PC-3 (cell line): ENCODE measurements around the gene CLPTM1L.

Experiments used
- EZH2 ChIP-seq: fragments of 300-600 bp; sonication (generic); IDR thresholded peaks from one replicate; pipeline ENCODE4 v1.6.1; 2017; ENCODE audit warnings: antibody characterized with exemption, mild to moderate bottlenecking, low read length; ENCODE audit not compliant: unreplicated experiment
- EZH2phosphoT487 ChIP-seq: fragments of 300-600 bp; sonication (generic); IDR thresholded peaks from 2 replicates; pipeline ENCODE4 v1.6.1; 2018; ENCODE audit warnings: mild to moderate bottlenecking, antibody characterized with exemption, low read length, borderline replicate concordance
- TF ChIP-seq, protein P1 (sequence below): fragments of 300-600 bp; sonication (generic); conservative IDR thresholded peaks from 2 replicates; pipeline ENCODE4 v1.5.1; 2017; ENCODE audit warnings: antibody characterized with exemption, low read depth, mild to moderate bottlenecking, low read length

DNA sequence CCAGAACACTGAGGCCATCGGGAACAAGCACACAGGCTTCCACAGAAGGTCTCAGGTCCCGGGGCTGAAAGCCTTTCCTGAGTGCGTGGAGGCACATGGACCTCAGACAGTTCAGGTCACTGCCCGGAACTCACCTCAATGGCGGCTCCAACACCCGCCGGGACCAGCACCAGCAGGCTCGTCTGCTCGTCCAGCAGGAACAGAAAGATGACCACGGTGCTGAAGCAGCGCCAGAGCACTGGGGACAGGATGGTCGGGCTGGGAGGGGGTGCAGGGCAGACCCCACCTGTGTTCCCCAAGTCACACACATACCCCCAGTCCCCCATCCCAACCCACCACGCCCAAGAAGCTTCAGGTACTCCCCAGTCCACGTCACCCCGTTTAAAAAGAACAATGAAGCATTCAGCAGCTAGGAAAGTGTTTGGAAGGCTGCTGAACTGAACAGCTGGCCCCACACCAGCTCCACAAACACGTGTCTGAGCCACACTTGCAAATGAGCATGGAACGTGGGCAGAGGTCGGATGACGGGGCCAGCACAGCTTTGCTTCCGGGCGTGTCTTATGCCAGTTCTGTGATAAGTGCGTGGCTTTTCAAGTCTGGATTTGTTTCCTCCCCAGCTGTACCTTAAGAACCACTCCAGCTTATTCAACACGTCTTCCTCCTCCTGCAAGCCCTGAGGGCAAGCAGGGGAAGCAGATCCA, 14.6 kb downstream of the CLPTM1L start:
- TF ChIP-seq, protein P1, sequence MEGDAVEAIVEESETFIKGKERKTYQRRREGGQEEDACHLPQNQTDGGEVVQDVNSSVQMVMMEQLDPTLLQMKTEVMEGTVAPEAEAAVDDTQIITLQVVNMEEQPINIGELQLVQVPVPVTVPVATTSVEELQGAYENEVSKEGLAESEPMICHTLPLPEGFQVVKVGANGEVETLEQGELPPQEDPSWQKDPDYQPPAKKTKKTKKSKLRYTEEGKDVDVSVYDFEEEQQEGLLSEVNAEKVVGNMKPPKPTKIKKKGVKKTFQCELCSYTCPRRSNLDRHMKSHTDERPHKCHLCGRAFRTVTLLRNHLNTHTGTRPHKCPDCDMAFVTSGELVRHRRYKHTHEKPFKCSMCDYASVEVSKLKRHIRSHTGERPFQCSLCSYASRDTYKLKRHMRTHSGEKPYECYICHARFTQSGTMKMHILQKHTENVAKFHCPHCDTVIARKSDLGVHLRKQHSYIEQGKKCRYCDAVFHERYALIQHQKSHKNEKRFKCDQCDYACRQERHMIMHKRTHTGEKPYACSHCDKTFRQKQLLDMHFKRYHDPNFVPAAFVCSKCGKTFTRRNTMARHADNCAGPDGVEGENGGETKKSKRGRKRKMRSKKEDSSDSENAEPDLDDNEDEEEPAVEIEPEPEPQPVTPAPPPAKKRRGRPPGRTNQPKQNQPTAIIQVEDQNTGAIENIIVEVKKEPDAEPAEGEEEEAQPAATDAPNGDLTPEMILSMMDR, result no peak
- TF ChIP-seq EZH2 (no peak), EZH2phosphoT487 (no peak)
